ENCODE data around the gene EEF1A2.
"Not testable (repeated sequence)": the region's sequence is repeated elsewhere in the genome, so short reads cannot be mapped to it uniquely, and the experiment has no call there.

Gene EEF1A2

DNA sequence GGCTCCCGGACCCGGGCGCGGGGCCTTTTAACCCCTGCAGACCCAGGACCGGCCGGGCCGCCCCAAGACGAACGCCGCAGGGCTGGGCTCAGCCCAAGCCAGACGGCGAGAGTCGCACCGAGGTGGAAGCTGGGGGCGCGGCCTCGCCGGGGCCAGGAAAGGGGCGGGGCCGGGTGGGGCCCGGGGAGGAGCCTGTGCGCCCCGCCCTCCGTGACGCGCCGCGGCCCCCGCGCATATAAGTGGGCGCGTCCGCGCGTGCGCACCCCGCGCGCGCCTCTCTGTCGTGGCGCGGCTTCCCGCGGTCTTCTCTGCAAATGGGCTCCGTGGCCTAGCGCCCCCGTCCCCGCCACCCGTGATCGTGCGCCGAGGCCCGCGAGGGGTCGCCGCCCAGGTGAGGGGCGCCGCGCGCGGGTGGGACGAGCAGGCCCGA is 21.6 kb upstream of the EEF1A2 start, which contains the start of gene PPDPF:
Gene PPDPF (plus strand): TSS at position 262 of the 430 bp plus-strand sequence. CDS start 544 bp downstream, outside the sequence.
- peak; percentile 74 to 75 for DNase-seq (ENCODE audit: low read depth in 2 of 2)

DNA sequence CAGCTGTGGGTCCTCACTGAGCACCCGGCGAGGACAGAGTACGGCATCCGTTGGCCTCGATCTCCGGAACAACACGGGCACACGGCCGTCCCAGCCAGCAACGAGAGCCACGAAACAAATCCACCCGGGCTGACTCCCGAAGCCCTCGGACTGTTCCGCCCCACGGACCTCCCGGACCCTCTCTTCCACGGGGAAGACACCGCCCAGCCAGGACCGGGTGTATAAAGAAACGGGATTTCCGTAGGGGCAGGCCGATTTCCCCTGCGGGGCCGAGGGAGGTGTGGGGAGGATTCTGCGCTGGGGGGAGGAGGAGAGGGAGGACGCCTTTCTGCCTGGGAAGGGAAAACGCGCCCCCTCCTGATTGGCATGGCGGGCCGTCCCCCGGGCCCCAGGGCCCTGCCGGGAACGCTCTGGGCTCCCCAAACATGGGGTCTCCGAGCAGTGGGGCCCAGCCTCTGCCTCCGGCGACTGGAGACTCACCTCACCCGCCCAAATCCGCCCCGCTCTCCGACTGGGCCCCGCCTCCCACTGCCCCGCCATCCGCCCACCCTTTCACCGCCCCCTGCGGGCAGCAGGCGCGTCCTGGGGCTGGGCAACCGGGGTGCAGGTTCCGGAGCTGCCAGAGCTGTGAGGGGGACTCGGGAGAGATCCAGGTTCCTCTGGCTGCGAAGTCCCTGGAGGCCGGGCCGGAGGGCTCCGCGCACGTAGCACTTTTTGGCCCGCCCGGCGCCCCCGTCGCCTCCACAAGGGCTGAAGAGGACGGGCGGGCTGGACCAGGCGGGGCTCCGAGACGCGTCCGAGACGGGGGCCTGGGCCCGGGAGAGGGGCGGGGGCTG is 21.0 kb upstream of the EEF1A2 start:
- peak; percentile 37 to 42 for DNase-seq (ENCODE audit: low read depth in 2 of 2)

DNA sequence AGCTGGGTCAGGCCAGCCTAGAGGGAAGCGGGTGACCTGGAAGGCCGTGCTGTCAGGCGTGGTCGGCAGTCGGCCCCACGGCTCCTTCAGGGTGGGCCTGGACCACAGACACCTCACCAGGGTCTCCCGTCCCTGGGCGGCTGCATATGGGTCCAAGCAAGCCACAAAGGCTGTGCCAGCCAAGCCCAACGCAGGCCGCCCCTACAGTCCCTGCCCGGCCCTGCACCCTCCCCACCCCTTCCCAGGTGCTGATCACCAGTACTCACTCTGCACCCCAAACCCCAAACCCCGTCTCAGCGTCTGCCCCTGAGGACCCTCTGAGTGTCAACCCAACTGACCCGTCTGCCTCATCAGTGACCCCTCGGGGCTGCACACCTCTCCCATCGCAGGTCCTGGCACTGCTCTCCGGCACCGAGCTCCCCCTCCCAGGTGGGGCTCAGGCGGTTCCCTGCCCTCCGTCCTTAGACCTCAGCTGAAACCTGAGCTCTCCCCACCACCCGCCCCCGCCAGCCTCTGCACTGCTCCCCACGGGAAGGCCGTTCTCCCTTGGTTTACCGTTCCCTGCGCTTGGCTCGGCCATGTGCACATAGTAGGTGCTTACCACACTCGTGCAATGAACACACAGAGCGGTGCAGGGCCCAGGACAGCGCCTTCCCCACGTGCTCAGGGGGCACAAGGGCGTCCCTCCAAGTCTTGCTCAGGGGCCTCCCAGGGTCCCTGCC is 20.2 kb upstream of the EEF1A2 start:
- no peak for DNase-seq (ENCODE audit: low read depth in 2 of 2)

DNA sequence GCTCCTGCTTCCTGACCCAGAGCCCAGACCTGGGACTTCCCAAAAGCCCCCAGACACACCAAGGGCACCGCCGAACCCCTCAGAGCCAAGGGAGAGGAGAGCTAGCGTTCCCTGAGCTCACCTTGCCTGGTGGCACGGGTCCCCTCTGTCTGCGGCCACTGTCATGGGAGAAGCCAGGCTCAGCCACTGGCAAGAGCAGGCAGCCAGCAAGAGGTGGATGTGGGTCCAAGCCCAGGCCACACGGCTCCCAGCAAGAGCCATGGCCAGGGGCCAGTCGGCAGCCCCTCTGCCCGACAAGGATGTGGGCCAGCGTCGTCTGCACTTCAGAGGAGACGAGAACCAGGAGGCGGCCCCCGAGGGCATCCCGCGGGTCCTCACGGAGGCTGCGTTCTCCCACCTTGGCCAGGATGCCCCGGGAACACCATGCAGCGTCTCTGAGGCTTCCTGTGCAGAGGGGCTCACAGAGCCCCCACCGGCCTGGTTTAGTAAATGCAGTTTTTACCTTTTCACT is 19.5 kb upstream of the EEF1A2 start:
- DNase-seq (ENCODE audit: low read depth in 2 of 2): no peak

DNA sequence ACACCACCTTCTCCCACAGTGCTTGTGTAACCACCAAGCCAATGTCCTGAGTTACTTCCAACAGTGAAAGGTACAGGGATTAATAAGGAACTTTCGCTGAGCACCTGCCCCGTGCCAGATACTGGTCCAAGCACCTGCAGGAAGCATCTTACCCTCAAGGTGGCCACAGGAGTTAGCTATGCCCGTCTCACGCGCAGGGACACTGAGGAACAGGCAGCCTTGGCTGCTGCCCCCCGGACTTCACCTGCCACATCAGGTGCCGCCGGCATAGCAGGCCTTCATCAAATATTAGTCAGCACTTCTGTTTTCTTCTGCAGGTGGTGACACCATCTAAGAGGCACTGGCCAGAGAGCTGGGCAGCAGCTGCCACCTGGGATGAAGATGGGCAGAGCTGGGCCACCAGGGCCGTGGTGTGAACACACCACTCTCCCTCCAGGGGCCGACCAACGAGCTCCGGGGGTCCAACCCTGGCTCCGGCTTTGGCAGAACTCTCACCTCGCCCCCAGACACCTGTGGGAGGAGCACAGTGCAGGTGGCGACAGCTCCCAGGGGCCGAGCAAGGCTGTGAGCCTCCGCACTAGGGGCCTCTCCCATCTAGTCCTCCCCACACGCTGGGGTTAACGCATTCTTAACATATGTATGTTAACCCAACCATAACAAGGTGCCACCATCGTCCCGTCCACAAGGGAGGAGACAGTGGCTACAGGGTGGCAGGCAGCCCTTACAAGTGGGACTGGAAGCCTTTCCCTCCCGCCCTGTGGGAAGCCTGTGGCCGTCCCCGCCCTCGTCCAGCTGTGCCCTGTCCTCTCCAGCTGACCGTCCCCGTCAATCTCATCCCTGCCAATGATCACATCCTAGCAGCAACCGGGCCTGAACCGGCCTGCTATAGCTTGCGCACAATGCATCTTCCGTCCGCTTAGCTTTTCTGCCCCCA is 18.8 kb upstream of the EEF1A2 start:
- DNase-seq (ENCODE audit: low read depth in 2 of 2): no peak

DNA sequence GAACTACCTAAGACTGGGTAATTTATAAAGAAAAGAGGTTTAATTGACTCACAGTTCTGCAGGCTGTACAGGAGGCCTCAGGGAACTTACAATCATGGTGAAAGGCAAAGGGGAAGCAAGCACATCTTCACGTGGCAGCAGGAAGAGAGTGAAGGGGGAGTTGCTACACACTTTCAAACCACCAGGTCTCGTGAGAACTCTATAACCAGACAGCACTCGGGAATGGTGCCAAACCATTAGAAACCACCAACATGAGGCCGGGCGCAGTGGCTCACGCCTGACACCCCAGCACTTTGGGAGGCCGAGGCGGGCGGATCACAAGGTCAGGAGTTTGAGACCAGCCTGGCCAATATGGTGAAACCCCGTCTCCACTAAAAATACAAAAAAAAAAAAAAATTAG is 15.6 kb upstream of the EEF1A2 start:
- DNase-seq (ENCODE audit: low read depth in 2 of 2): not testable (repeated sequence)

DNA sequence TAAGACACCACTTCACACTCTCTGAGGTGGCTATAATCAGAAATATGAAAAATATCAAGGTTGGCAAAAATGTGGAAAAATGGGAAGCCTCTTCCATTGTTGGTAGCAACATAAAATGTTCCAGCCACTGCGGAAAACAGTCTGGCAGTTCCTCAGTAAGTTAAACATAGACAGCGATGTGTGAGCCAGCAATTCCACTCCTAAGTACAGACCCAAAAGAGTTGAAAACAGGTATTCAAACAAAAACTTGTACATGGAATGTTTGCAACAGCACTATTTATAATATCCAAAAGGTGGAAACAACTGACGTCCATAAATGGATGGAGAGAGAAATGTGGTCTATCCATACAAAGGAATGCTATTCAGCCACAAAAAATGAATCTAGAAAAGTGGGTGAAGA is 14.3 kb upstream of the EEF1A2 start:
- DNase-seq (ENCODE audit: low read depth in 2 of 2): no peak

DNA sequence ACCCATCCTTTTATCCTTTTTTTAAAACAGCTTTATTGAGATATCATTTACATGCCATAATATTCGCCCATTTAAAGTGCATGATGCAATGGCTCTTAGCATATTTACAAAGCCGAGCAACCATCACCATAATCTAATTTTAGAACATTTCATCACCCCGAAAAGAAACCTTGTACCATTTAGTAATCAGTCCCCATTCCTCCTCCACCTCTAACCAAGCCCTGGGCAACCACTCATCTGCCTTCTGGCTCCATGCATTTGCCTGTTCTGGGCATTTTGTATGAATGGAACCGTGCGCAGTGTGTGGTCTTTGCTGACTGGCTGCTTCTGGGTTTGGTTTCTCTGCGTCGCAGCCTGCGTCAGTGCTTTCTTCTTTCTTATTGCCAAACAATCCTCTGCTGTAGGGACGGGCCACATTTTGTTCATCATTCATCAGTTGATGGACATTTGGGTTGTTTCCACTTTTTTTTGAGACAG is 10.2 kb upstream of the EEF1A2 start:
- no peak for DNase-seq (ENCODE audit: low read depth in 2 of 2)

DNA sequence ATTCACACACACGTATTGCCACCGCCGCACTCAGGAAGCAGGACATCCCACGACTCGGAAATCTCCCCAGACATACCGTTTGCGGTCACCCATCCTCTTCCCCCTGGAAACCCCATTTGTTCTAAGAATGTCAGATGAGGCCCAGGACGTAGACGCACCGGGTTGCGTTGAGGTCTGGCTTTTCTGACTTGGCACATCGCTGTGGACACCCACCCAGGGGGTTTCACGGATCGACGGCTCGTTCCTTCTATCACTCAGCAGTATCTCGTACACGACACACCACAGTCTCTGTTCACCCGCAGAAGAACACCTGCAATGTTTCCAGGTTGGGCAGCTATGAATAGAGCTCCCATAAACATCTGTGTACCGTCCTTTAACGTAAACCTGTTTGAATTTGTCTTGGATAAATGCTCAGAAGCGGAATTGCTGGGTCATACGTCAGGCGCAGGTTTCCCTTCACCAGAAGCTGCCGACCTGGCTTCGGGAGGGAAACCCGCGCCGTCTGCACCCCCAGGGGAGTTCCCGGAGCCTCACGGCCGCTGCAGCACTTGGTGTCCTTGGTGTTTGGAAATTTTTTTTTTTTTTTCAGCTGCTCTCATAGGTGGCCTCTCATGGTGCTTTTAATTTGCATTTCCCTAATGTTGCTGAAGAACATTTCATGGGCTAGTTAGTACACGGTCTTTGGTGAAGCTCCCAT is 9.3 kb upstream of the EEF1A2 start:
- DNase-seq (ENCODE audit: low read depth in 2 of 2): no peak

DNA sequence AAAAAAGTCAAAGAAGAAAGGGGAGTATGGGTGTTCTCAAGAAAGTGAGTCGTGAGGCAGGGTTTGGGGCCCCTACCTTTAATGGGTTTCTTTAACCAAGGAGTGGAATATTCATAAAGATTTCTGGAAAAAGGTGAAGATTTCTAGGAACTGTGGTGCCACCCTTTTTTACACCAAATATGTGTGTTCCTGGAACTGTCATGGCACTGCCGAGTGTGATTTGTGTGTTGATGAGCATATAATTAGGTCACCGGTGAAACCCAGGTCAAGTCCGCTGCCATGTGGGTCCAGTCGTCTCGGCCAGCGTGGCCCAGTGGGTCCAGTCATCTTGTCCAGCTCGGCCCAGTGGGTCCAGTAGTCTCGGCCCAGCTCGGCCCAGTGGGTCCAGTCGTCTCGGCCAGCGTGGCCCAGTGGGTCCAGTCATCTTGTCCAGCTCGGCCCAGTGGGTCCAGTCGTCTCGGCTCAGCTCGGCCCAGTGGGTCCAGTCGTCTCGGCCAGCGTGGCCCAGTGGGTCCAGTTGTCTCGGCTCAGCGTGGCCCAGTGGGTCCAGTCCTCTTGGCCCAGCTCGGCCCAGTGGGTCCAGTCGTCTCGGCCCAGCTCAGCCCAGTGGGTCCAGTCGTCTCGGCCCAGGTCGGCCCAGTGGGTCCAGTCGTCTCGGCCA is 8.3 kb upstream of the EEF1A2 start:
- DNase-seq (ENCODE audit: low read depth in 2 of 2): no peak

DNA sequence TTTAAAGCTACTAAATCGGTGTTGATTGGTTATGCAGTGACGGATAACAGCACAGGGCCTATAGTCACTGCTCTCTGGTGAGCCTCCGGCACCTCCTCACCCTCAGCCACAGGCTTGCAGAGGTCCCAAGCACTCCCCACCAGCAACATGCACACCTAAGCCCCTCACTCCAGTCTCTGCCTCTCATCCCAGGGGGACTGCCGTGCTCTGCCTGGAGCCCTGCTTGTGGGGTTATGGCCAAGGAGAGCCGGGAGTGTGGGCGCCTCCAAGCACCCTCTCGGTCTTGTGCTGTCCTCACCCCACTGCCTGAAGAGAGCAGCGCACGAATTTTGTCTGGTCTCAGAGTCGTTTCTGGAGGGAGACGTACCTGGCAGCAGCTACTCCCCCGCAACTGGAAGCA is 6.8 kb upstream of the EEF1A2 start:
- DNase-seq (ENCODE audit: low read depth in 2 of 2): no peak

DNA sequence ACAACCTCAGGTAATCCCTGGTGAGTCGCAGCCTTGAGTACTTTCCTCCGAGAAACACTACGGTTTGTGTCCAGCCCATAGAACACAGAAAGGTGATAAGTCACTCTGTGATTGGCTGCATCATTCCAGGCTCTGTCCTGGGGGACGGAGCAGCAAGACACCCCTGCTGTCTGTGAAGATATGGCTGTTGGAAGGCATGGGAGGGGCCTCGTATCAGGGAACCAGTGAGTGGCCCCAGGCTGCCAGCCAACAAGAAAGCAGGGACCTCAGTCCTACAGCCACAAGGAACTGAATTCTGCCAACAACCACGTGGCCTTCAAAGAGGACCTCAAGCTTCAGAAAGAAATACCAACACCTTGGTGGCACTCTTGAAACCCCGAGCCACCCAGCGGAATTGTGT is 6.4 kb upstream of the EEF1A2 start:
- DNase-seq (ENCODE audit: low read depth in 2 of 2): no peak

DNA sequence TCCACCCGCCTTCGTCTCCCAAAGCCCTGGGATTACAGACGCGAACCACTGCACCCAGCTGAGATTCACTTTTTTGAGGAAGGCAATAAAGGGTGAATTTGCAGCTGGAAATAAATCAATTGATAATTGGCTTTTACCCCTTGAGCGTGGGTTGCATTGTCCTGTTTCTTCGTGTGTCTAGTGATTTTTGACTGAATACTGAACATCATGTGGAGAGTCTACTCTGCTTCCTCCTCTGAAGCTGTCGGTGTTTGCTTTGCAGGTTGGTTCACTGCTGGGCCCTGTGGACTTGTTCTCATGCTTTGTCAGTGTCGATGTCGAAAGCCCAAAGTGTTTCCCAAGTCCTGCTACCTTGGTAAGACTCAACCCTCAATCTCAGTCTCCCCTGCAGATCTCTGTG is 5.8 kb upstream of the EEF1A2 start:
- DNase-seq (ENCODE audit: low read depth in 2 of 2): no peak

DNA sequence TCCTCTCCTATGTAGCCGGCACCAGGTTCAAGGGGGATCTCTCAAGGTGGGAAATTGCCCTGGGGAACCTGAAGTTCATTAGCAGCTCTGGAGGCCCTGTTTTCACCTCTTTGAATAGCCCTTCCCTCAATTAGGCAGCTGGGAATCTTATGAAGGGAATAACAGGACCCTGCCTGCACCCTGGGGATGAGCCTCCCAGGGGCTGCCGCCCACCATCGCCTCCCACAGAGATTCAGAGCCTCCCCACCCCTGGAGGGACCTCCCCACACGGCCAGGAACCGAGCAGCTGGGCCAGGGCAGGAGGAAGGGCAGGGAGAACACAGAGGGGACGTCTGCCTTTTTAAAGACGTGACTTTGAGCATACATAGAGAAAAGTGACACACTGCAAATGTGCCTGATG is 4.6 kb upstream of the EEF1A2 start:
- no peak for DNase-seq (ENCODE audit: low read depth in 2 of 2)

DNA sequence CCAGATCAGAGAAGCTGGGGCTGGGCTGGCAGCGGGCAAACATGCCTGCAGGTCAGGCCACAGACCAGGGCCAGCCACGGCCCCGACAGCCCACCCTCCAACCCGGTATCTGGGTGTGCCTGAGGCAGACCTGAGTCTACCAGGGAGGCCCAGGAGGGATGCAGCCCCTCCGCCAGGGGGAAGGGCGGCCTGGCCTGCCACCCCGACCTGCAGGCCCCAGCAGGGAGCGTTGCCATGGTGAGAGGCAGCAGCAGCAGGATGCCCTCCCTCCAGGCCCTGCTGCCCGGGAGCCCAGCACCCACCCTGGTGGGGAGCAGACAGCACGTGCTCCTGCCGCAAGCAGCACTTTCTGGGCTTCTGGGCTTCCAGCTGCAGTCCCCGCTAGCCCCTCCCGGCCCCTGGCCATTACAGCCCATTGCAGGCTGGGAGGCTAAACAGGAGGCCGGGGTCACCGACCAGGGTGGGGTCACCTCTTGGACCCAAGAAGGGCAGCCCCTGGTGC is 3.8 kb upstream of the EEF1A2 start:
- DNase-seq (ENCODE audit: low read depth in 2 of 2): no peak

DNA sequence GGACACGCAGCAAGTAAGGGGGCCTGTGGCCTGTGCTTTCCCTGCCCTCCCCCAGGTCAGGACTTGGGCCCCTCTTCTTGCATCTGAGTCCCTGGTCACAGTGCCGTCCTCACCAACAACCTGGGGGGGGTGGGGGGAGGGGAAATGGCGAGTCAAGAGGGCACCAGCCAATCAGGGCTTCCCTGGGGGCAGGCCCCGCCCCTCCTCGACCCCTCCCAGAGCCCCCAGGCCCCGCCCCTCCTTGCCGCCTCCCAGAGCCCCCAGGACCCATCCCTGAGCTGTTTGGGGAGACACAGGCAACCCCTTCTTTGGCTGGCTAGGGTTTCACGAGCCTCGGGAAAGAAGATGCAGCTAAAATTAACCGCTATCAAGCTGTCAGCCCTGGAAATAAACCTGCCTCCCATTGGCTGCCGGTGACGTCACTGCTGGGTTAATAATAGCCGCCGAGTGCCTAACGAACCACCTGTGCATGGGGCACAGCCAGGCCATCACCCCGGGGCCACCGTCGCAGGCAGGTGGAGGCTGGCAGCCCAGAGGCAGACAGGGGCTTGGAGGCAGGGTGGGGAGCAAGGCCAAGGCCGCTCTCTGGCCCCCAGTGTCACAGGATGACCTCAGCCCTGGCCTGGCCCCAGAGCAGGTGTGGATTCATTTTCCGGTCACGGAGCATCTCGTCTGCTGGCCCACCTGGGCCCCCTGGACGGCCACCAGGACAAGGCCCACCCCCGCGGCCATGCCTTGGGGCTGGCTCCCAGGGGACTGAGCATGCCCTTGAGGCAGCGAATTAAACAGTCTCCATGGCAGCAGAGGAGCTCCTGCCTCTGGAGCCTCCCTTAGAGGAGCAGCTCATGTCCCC is 3.2 kb upstream of the EEF1A2 start:
- no peak for DNase-seq (ENCODE audit: low read depth in 2 of 2)

DNA sequence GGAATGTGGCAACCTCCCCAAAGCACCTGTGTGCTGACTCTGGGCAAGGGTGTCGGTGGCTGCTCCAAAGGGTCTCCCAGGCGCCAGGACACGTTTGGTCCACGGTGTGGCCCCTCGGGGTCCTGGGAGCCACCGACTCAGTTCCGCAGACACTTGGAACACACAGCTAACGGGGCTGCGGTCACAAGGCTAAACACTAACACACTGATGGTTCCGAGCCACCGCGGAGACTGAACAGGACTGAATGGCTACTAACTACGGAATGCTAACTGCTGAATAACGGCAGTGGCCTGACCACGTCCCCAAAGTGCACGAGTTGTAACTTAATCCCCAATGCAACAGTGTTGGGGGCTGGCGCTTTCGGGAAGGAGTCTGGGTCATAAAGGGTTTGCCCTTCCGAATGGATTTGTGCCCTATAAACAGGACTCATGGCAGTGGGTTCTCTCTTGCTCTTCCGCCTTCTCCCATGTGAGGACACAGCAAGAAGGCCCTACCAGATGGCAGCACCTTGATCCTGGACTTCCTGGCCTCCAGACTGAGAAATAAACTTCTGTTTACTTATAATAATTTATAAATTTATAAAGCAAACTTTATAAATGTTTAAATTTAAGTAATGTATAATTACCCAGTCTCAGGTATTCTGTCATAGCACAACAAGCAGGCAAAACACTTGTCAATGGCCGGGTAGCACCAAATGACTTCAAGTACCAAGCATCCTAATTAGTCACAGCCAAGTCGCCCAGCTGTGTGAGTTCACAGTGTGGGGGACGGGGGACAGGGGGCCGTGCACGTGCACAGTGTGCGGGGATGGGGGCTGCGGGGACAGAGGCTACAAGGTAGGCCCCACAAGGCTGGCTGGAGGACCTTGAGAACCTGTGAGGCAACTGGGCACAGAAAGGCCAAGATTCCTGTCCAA is 2.3 kb upstream of the EEF1A2 start:
- DNase-seq (ENCODE audit: low read depth in 2 of 2): no peak
